ENCODE results near the gene NOVA2.

- TF ChIP-seq CTCF (IDR thresholded peaks at IDR 0.05) (no peak), POLR2A (IDR thresholded peaks at IDR 0.05; ENCODE audit: low read depth) (no peak), EP300 (IDR thresholded peaks at IDR 0.05) (no peak), POLR2AphosphoS5 (IDR thresholded peaks at IDR 0.05) (no peak)
Measured at GRCh38 chr19:45994456-45994997, 20.9 kb upstream of the NOVA2 start.

All from esophagus muscularis mucosa (tissue), 4 donors.